SK-N-SH (cell line): ENCODE measurements around the gene LANCL2. TPM values are rescaled to one million over a fixed set of nuclear protein-coding genes. Genes with fewer than 3 reads are reported as not detected.
A peak's percentile ranks its signal among the peaks of the same experiment; 100 is the strongest.

Experiments
- CTCF ChIA-PET: fragments of 300-600, 350-600 bp; formaldehyde crosslinking; extraction: SDS; loops from one replicate; lab custom pipeline; 2021; lab: Yijun Ruan, JAX
- POLR2A ChIA-PET: fragments of 350-600 bp; sonication (Branson Sonifier 250); formaldehyde crosslinking; extraction: SDS; loops from one replicate; lab custom pipeline; 2020; ENCODE audit warnings: antibody characterized with exemption, inconsistent platforms; lab: Yijun Ruan, JAX
- DNase-seq: peaks from one replicate; pipeline ENCODE4 v3.0.0; 2012
- H2AFZ ChIP-seq: fragments of 200-600 bp; sonication (generic); 2 replicates; pipeline ENCODE4 v1.8.1; 2016; ENCODE audit warnings: antibody characterized with exemption, mild to moderate bottlenecking, low read depth
- H3F3A ChIP-seq: fragments of 200-600 bp; sonication (generic); replicated peaks from 2 replicates; pipeline ENCODE3; 2016; ENCODE audit warnings: antibody characterized with exemption, mild to moderate bottlenecking; ENCODE audit not compliant: insufficient read depth
- H3K27ac ChIP-seq, 2 experiments: fragments of 200-500 bp in 1 of 2; fragments of 200-600 bp in 1 of 2; sonication (Bioruptor generic) in 1 of 2; sonication (generic), shearing (Covaris generic) in 1 of 2; 2 replicates each; pipeline versions ENCODE4 v1.5.1 to v1.6.1; 2014 to 2016; ENCODE audit warnings: low read depth in 2 of 2, inconsistent platforms in 1 of 2, low read length in 1 of 2, mild to moderate bottlenecking in 1 of 2, mixed read lengths in 1 of 2
- H3K27me3 ChIP-seq: fragments of 200-600 bp; sonication (generic), shearing (Covaris generic); 2 replicates; pipeline ENCODE4 v1.6.1; 2016; ENCODE audit warnings: mixed run types; ENCODE audit not compliant: insufficient read depth
- H3K36me3 ChIP-seq, 2 experiments: fragments of 200-500 bp in 1 of 2; fragments of 200-600 bp in 1 of 2; sonication (Bioruptor generic) in 1 of 2; sonication (generic) in 1 of 2; replicated peaks in 1 of 2; 2 replicates each; pipeline versions ENCODE3 to v1.5.1; 2014 to 2016; ENCODE audit warnings: low read length in 1 of 2, mild to moderate bottlenecking in 1 of 2; ENCODE audit not compliant: insufficient read depth in 2 of 2, control insufficient read depth in 1 of 2
- H3K4me1 ChIP-seq, 2 experiments: fragments of 200-500 bp in 1 of 2; fragments of 200-600 bp in 1 of 2; sonication (Bioruptor generic) in 1 of 2; sonication (generic), shearing (Covaris generic) in 1 of 2; 2 replicates each; pipeline versions ENCODE4 v1.5.1 to v1.6.1; 2014 to 2016; ENCODE audit warnings: low read depth in 1 of 2, low read length in 1 of 2, mixed run types in 1 of 2; ENCODE audit not compliant: insufficient read depth in 2 of 2, control insufficient read depth in 1 of 2
- H3K4me2 ChIP-seq: fragments of 200-600 bp; sonication (generic), shearing (Covaris generic); 2 replicates; pipeline ENCODE4 v1.6.1; 2017; ENCODE audit warnings: mixed run types
- H3K4me3 ChIP-seq, 2 experiments: fragments of 200-500 bp in 1 of 2; fragments of 200-600 bp in 1 of 2; sonication (Bioruptor generic) in 1 of 2; sonication (generic), shearing (Covaris generic) in 1 of 2; 2 replicates each; pipeline versions ENCODE4 v1.5.1 to v1.8.1; 2014 to 2016; ENCODE audit warnings: low read depth in 2 of 2, inconsistent platforms in 1 of 2, low read length in 1 of 2, mild to moderate bottlenecking in 1 of 2, mixed read lengths in 1 of 2, moderate library complexity in 1 of 2
- H3K79me2 ChIP-seq: fragments of 200-600 bp; sonication (generic); 2 replicates; pipeline ENCODE4 v1.8.1; 2017; ENCODE audit warnings: mild to moderate bottlenecking; ENCODE audit not compliant: insufficient read depth
- H3K9ac ChIP-seq: fragments of 200-600 bp; sonication (generic); 2 replicates; pipeline ENCODE4 v1.6.1; 2017; ENCODE audit warnings: mixed run types
- H3K9me2 ChIP-seq: fragments of 200-600 bp; sonication (generic); 2 replicates; pipeline ENCODE4 v1.6.1; 2017; ENCODE audit warnings: mixed run types
- H3K9me3 ChIP-seq: fragments of 200-600 bp; sonication (generic); 2 replicates; pipeline ENCODE4 v1.6.1; 2017; ENCODE audit warnings: mixed run types, mild to moderate bottlenecking, moderate library complexity
- H4K20me1 ChIP-seq: fragments of 200-600 bp; sonication (generic); 2 replicates; pipeline ENCODE4 v1.6.1; 2017; ENCODE audit warnings: mild to moderate bottlenecking, mixed run types; ENCODE audit not compliant: insufficient read depth
- CHD2 ChIP-seq: fragments of 150-350 bp; IDR thresholded peaks from 2 replicates; pipeline ENCODE4 v1.6.1; 2018; ENCODE audit warnings: low read length; ENCODE audit not compliant: partially characterized antibody
- EP300 ChIP-seq, 2 experiments: IDR thresholded peaks; 2 replicates each; pipeline versions ENCODE4 v1.4.0 to v1.6.1; 2012; ENCODE audit warnings: borderline replicate concordance in 1 of 2, low read depth in 1 of 2, low read length in 1 of 2
- FOSL2 ChIP-seq: IDR thresholded peaks from 2 replicates; pipeline ENCODE4 v1.4.0; 2012; ENCODE audit warnings: low read depth, mild to moderate bottlenecking, moderate library complexity, borderline replicate concordance
- FOXJ3 ChIP-seq: sonication (generic); formaldehyde crosslinking; IDR thresholded peaks from 2 replicates; pipeline ENCODE4 v1.5.1; 2020; ENCODE audit warnings: mild to moderate bottlenecking, missing genetic modification reagents
- FOXM1 ChIP-seq: IDR thresholded peaks from 2 replicates; pipeline ENCODE4 v1.4.0; 2012; ENCODE audit warnings: low read depth, mild to moderate bottlenecking
- GABPA ChIP-seq: IDR thresholded peaks from 2 replicates; pipeline ENCODE4 v1.4.0; 2012; ENCODE audit warnings: low read depth, mild to moderate bottlenecking
- GATA2 ChIP-seq: sonication (generic); formaldehyde crosslinking; IDR thresholded peaks from 2 replicates; pipeline ENCODE4 v1.5.0; 2020; ENCODE audit warnings: mild to moderate bottlenecking, missing genetic modification reagents
- JUND ChIP-seq: IDR thresholded peaks from 2 replicates; pipeline ENCODE4 v1.4.0; 2012
- NRF1 ChIP-seq: IDR thresholded peaks from 2 replicates; pipeline ENCODE4 v1.6.1; 2012; ENCODE audit warnings: low read depth, mild to moderate bottlenecking, low read length
- RAD21 ChIP-seq: IDR thresholded peaks from 2 replicates; pipeline ENCODE4 v1.6.1; 2012; ENCODE audit warnings: mild to moderate bottlenecking, low read length
- RCOR1 ChIP-seq: fragments of 150-350 bp; IDR thresholded peaks from 2 replicates; pipeline ENCODE4 v1.6.1; 2017; ENCODE audit warnings: antibody characterized with exemption, low read length
- RFX5 ChIP-seq: IDR thresholded peaks from 2 replicates; pipeline ENCODE4 v1.6.1; 2012; ENCODE audit warnings: mild to moderate bottlenecking, improper control_type of control experiment, low read length
- RXRA ChIP-seq: IDR thresholded peaks from 2 replicates; pipeline ENCODE4 v1.4.0; 2012; ENCODE audit warnings: low read depth, mild to moderate bottlenecking, borderline replicate concordance
- SIN3A ChIP-seq: IDR thresholded peaks from 2 replicates; pipeline ENCODE4 v1.6.1; 2012; ENCODE audit warnings: low read depth, mild to moderate bottlenecking, low read length, moderate library complexity, borderline replicate concordance
- SMC3 ChIP-seq: IDR thresholded peaks from 2 replicates; pipeline ENCODE4 v1.6.1; 2012; ENCODE audit warnings: low read depth, low read length, improper control_type of control experiment
- TCF12 ChIP-seq: IDR thresholded peaks from 2 replicates; pipeline ENCODE4 v1.4.0; 2012
- TEAD4 ChIP-seq: IDR thresholded peaks from 2 replicates; pipeline ENCODE4 v1.4.0; 2012; ENCODE audit warnings: mild to moderate bottlenecking, borderline replicate concordance; ENCODE audit not compliant: insufficient read depth
- YY1 ChIP-seq: IDR thresholded peaks from 2 replicates; pipeline ENCODE4 v1.4.0; 2012; ENCODE audit warnings: low read depth, mild to moderate bottlenecking
- WGBS: methylation state at CpG from one replicate; pipeline ENCODE4 v1.1.6; 2017; ENCODE audit warnings: low lambda C conversion rate; 5-methylcytosine and 5-hydroxymethylcytosine counted together
- polyA plus RNA-seq, 3 experiments: library from polyadenylated mRNA; depleted of rRNA; stranded (reverse); fragments of >200 nt; gene quantifications; 2 replicates each; pipeline ENCODE4 v1.2.3, GENCODE V29; 2012
- TF ChIP-seq, protein P1 (sequence below): fragments of 150-350 bp; IDR thresholded peaks from 2 replicates; pipeline ENCODE4 v1.6.1; 2016; ENCODE audit warnings: mild to moderate bottlenecking, low read depth, low read length
- TF ChIP-seq, protein P2 (sequence below): fragments of 200-600 bp; sonication (generic); IDR thresholded peaks from 2 replicates; pipeline ENCODE4 v1.6.1; 2017; ENCODE audit warnings: antibody characterized with exemption, mild to moderate bottlenecking, moderate library complexity
- TF ChIP-seq, protein P3 (sequence below): IDR thresholded peaks from 2 replicates; pipeline ENCODE4 v1.4.0; 2012; ENCODE audit warnings: low read depth, borderline replicate concordance
- TF ChIP-seq, protein P4 (sequence below): IDR thresholded peaks from 2 replicates; pipeline ENCODE4; 2012
- TF ChIP-seq, protein P5 (sequence below): fragments of 150-350 bp; IDR thresholded peaks from 2 replicates; pipeline ENCODE4 v1.6.1; 2017; ENCODE audit warnings: antibody characterized with exemption, low read length, low read depth, borderline replicate concordance

The LANCL2 gene
- polyA plus RNA-seq, 1 of the 3 experiments (the other 2 are of a cell fraction), result 36.7 TPM

DNA sequence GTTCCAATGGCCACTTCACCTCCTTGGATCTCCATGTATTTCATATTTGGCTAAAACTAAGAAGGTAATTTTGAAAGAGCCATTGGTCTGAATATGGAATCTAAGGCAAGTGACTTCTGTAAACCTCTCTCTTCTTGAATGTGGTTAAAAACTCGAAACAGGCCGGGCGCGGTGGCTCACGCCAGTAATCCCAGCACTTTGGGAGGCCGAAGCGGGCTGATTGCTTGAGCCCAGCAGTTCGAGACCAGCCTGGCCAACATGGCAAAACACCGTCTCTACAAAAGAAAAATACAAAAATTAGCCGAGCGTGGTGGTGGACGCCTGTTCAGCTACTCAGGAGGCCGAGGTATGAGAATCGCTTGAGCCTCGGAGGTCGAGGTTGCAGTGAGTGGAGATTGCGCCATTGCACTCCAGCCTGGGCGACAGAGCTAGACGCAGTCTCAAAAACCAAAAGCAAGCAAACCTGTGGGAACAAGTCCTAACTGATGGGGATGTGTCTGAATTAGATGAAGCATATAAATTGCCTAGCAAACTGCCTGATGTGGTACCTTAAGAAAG is 2.2 kb downstream of the LANCL2 start (continued):
- TF ChIP-seq, protein P1, sequence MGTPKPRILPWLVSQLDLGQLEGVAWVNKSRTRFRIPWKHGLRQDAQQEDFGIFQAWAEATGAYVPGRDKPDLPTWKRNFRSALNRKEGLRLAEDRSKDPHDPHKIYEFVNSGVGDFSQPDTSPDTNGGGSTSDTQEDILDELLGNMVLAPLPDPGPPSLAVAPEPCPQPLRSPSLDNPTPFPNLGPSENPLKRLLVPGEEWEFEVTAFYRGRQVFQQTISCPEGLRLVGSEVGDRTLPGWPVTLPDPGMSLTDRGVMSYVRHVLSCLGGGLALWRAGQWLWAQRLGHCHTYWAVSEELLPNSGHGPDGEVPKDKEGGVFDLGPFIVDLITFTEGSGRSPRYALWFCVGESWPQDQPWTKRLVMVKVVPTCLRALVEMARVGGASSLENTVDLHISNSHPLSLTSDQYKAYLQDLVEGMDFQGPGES, result no peak
- TF ChIP-seq RXRA (no peak), FOXJ3 (CRISPR knock-in tag) (no peak), SIN3A (no peak), FOSL2 (no peak)

DNA sequence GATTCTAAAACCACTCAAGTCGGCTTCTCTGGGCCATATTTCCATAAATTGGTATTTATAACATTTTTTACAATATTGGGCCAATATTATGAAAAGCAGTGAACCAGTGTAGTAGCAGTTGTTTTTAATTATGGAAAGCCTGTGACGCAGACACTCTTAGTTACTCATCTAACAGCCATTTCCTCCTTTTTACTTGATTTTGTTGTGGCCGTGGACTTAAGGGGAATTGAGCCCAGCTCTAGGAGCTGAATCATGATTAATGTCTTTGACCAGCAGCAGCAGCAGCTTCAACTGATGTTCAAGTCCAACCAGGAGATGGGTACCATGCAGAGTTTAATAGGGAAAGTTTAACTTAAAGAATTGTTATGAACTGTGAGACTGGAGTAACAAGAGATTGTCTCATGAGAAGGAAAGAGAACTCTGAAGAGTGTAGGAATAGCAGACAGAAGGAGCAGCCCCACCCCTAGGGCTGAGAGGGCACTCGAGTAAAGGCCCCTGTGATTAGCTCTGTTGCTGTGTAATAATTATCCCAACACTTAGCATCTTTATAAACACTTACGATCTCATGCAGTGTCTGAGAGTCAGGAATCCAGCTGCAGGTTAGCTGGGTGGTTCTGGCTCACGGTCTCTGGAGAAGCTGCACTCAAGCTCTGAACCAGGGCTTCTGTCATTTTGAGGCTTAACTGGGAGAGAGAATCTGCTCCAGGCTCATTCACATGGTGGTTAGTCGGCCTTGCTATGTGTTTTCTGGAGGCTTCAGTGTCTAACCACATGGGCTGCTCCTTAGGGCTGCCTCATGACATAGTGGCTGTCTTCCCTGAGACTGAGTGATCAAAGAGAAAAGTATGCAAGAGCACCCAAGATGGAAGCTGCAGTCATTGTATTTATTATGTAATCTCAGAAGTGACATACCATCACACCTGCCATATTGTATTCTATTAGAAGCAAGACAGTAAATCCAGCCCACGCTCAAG is 4.6 kb downstream of the LANCL2 start:
- Histone ChIP-seq H3K36me3 (peaks cover 3 to 18% of the 10 kb centered on the region in 2 experiments), H3K79me2 (peaks cover 52% of the 10 kb centered on the region), H3K27ac (no peak overlapping the region), H4K20me1 (no peaks in the 10 kb centered on the region), H3F3A (peaks cover 26% of the 10 kb centered on the region), H3K4me2 (no peak overlapping the region), H3K4me3 (peak overlapping the region in 1 of 2 experiments; percentile 17; a peak in 1 of 4 replicates), H3K4me1 (peaks cover 16 to 20% of the 10 kb centered on the region in 2 experiments), H3K9ac (peak overlapping the region; percentile 34; the same call in 1 of the 2 replicates), H3K9me2 (no peaks in the 10 kb centered on the region), H3K9me3 (no peaks in the 10 kb centered on the region), H3K27me3 (no peaks in the 10 kb centered on the region), H2AFZ (no peak overlapping the region)
- WGBS, result 56% methylated on average over 8 of the region's 8 CpGs
- DNase-seq, result no peak
- ChIA-PET CTCF (interaction anchor here (1.4 kb wide), 1 partner anchor 49 kb away, joined by 3 read pairs; no protein-coding TSS in a partner anchor), POLR2A (no interaction called here)
- TF ChIP-seq FOXM1 (no peak), SMC3 (no peak), RAD21 (no peak), TCF12 (no peak), GATA2 (CRISPR knock-in tag) (no peak), CHD2 (no peak), RFX5 (no peak), NRF1 (no peak), FOSL2 (peak; percentile 97), EP300 (IDR thresholded peaks at IDR 0.05; ENCODE audit: borderline replicate concordance in 1 of 2, low read depth in 1 of 2, low read length in 1 of 2) (peak in 1 of 2 experiments; percentile 92; a peak in 1 of 4 replicates), TEAD4 (no peak), GABPA (no peak), YY1 (no peak), RXRA (peak; percentile 12; the same call in 1 of the 2 replicates), FOXJ3 (CRISPR knock-in tag) (no peak), JUND (peak; percentile 96), RCOR1 (no peak)
- TF ChIP-seq, protein P2, sequence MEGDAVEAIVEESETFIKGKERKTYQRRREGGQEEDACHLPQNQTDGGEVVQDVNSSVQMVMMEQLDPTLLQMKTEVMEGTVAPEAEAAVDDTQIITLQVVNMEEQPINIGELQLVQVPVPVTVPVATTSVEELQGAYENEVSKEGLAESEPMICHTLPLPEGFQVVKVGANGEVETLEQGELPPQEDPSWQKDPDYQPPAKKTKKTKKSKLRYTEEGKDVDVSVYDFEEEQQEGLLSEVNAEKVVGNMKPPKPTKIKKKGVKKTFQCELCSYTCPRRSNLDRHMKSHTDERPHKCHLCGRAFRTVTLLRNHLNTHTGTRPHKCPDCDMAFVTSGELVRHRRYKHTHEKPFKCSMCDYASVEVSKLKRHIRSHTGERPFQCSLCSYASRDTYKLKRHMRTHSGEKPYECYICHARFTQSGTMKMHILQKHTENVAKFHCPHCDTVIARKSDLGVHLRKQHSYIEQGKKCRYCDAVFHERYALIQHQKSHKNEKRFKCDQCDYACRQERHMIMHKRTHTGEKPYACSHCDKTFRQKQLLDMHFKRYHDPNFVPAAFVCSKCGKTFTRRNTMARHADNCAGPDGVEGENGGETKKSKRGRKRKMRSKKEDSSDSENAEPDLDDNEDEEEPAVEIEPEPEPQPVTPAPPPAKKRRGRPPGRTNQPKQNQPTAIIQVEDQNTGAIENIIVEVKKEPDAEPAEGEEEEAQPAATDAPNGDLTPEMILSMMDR, result no peak
- TF ChIP-seq, protein P3, sequence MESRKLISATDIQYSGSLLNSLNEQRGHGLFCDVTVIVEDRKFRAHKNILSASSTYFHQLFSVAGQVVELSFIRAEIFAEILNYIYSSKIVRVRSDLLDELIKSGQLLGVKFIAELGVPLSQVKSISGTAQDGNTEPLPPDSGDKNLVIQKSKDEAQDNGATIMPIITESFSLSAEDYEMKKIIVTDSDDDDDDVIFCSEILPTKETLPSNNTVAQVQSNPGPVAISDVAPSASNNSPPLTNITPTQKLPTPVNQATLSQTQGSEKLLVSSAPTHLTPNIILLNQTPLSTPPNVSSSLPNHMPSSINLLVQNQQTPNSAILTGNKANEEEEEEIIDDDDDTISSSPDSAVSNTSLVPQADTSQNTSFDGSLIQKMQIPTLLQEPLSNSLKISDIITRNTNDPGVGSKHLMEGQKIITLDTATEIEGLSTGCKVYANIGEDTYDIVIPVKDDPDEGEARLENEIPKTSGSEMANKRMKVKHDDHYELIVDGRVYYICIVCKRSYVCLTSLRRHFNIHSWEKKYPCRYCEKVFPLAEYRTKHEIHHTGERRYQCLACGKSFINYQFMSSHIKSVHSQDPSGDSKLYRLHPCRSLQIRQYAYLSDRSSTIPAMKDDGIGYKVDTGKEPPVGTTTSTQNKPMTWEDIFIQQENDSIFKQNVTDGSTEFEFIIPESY, result no peak; the same call in none of the 2 replicates
- TF ChIP-seq, protein P4, sequence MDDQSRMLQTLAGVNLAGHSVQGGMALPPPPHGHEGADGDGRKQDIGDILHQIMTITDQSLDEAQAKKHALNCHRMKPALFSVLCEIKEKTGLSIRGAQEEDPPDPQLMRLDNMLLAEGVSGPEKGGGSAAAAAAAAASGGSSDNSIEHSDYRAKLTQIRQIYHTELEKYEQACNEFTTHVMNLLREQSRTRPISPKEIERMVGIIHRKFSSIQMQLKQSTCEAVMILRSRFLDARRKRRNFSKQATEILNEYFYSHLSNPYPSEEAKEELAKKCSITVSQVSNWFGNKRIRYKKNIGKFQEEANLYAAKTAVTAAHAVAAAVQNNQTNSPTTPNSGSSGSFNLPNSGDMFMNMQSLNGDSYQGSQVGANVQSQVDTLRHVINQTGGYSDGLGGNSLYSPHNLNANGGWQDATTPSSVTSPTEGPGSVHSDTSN, result peak; percentile 96
- TF ChIP-seq, protein P5, sequence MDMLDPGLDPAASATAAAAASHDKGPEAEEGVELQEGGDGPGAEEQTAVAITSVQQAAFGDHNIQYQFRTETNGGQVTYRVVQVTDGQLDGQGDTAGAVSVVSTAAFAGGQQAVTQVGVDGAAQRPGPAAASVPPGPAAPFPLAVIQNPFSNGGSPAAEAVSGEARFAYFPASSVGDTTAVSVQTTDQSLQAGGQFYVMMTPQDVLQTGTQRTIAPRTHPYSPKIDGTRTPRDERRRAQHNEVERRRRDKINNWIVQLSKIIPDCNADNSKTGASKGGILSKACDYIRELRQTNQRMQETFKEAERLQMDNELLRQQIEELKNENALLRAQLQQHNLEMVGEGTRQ, result no peak
